Stimulated activated CD8-positive, alpha-beta memory T cell treated with anti-CD3 and anti-CD28 coated beads, Interleukin-15, amount 100 ng/mL, for 1 hour (primary cell): Measurements from ENCODE around the gene HMGN3.
"Not testable (repeated sequence)": the region's sequence is repeated elsewhere in the genome, so short reads cannot be mapped to it uniquely, and the experiment has no call there.

ENCODE experiments used
- DNase-seq: peaks from one replicate; pipeline ENCODE4 v3.0.0-alpha.2; 2020; ENCODE audit warnings: low read depth

Gene HMGN3

DNA sequence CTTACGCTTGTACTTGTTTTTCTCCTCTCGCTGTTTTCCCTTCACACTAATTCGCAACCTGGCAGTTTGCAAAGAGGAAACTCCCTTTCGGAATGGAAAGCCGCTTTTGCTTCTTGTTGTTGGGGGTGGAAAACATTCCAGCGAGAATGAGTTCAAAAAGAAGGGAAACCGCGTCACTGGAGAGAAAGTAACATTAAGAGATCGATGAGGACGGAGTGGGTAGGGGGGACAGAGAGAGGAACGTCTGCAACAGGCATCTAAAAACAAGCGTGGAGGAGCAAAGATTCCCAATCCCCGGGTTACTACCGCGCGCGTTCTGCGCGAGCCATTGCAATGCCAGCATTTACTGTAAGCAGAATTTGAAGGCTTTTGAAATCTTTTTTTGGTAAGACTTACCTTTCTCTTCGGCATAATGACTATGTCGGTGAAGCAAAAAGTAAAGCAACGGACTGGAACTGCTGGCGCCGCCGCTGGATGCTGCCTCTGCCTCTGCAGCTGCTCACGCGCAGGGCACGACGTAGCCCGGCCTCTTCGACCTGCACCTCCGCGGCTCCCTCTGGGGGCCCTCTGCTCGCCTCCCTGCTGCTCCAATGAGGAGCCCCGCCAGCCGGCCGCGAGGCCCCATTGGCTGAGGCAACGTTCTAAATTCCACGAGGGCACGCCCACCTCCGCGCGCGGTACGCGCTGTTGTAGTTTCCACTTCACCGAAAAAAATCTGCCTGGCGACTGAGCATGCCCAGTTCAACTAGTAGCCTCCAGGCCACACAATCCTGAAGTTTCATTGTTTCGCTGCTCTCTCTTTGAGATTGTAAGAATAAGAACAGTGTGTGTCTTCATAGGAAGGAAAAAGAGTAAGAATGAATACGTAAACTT, at the start of gene HMGN3:
HMGN3 (minus strand) TSS at position 533 of the 873 bp plus-strand sequence.
- peak; percentile 84 for DNase-seq

DNA sequence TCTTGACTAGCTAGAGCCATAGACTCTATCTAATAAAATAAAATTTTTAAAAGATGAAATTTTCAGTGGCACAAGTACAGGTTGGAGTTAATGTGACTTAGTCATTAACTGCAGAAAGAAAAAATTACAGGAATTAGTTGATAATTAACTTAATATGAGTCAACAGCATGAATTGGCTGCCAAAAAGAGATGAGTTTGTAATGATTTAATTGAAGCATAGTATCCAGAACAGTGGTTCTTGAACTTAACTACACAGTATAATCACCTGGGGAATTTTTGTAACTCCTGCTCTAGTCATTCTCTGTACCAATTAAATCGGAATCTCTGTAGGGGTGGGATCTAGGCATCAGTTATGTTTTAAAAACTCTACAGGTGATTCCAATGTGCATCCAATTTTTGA, 46.3 kb upstream of the HMGN3 start:
- DNase-seq, result no peak

DNA sequence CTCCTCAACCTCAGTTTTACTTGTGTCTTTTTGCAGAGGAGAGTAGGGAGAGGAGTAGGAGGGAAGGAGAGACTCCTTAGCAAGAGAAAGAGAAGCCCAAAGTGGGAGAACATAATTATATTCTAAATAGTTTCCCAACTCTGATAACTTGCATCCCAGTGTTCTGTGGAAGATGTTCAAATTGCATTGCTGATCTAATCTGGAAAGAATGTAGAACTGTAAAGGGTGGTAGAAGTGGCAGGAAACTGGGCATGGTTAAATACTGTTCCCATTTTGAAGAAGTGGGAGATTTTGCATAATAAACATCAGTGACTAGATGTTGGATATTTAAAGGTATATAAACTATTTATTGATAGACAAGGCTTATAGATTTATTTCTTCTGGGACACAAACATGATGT, 42.6 kb upstream of the HMGN3 start:
- no peak for DNase-seq

DNA sequence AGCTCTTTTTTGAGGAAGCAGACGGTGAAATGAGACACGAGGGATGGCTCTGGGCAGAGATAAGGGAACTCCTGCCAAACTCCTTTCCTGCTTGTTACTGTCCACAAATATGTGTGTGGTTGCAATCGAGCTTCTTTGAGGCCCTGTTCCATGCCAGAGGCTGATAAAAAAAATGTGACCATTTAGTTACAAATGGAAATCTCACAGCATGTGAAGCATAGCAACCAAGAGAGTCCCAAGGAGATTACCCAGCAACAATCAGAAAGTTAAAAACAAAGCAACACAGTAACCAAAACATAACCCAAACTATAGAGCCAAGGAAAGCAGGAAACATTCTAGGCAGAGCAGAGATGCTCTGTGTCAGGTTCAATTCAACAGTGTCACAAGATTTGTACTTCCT, 35.4 kb upstream of the HMGN3 start:
- DNase-seq, result no peak

DNA sequence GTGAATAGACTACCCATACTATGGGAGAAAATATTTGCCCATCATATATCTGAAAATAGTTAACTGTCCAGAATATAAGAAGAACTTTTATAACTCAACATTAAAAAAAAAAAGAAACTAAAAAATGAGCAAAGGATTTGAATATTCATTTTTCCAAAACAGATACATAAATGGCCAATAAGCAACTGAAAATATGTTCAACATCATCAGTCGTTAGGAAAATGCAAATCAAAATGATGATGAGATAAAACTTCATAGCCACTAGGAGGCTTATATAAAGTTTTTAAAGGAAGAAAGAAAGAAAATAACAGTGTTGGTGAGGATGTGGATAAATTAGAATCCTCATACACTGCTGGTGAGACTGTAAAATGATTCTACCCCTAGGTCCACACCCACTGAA, 32.6 kb upstream of the HMGN3 start:
- no peak for DNase-seq

DNA sequence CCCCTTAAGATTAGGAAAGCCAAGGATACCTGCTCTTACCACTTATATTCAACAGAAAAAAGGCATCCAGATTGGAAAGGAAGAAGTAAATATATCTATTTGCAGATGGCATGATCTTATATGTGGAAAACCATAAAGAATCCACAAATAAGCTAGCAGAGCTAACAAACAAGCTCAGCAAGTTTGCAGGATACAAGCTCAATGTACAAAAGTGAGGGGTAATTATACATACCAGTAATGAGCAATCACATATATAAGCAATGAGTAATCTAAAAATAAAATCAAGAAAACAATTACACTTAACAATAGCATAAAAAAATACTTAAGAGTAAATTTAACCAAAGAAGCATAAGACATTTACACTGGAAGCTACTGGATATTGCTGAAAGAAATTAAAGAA, 31.6 kb upstream of the HMGN3 start:
- no peak for DNase-seq

DNA sequence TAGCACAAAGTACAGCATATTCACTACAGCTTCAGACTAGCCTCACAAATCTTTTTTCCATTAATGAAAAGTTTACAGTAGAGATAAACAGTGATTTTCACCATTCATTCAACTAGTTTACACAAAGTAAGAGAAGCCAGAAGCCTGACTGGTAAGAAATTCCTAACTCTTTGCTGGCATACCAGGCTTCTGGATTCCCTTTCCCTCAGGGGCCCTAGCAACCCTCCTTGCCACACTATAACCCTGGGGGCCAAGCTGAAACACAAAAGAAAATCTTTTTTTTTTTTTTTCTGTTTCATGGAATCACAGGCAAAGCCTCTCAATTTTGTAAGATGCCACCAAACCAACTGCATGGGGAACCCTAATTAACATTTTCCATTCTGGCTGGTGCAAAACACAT, 28.9 kb upstream of the HMGN3 start:
- no peak for DNase-seq

DNA sequence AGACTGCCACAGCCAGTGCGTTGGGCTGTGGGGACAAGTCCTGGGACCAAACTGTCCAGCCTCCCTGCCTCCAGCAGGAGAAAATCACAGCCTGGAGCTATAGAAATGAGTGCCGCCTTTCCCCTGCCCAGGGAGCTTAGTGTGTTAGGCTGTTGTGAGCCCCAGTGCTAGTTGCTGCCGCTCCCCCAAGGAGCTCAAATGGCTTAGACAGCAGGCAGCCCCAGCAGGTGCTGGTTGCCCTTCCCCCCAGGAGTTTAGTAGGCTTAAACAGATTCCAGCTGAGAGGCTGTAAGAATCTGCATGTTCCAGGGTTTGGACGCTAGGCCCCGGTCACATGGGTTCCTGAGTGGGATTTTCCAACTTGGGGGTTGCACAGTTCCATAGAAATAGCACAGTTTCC, 27.2 kb upstream of the HMGN3 start:
- DNase-seq, result no peak

DNA sequence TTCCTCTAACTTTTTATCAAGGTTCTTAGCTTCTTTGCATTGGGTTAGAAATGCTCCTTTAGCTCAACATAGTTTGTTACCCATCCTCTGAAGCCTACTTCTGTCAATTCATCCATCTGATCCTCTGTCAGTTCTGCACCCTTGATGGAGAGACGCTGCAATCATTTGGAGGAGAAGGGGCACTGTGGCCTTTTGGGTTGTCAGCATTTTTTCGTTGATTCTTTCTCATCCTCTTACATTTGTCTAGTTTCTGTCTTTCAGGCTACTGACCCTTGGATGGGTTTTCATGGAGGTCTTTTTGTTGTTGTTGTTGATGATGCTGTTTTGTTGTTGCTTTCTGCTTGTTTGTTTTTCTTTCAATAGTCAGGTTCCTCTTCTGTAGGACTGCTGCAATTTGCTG, 26.3 kb upstream of the HMGN3 start:
- no peak for DNase-seq

DNA sequence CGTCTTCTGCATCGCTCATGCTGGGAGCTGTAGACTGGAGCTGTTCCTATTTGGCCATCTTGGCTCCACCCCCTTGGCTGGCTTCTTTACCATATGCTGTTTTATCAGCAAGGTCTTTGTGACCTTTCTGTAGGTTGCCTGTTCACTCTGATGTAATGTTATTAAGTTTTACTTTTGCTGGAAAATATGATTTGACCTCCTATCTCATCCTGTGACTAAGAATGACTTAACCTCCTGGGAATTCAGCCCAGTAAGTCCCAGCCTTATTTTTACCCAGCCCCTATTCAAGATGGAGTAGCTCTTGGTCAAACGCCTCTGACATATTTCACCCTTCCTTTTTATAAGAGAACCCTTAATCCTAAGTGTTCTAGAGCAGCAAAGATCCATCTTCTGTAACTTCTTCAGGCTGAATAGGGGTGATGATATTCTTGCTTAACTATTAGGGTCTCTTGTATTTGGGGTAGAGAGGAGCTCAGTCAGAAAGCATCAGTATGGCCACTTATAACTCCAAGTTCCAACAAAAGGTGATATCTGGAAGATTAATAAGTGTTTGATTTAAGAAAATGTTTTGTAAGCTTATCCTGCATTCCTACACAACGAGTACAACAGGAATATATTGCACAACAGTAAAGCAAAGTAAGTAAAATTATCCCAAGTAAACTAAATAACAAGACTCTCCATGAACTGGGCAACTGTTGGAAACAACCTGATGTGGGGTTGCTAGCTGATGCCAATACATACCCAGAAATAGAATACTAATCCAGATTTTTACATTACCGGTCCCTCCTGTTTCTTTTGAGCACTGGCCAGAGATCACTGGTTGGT, 23.1 kb upstream of the HMGN3 start:
- DNase-seq, result no peak

DNA sequence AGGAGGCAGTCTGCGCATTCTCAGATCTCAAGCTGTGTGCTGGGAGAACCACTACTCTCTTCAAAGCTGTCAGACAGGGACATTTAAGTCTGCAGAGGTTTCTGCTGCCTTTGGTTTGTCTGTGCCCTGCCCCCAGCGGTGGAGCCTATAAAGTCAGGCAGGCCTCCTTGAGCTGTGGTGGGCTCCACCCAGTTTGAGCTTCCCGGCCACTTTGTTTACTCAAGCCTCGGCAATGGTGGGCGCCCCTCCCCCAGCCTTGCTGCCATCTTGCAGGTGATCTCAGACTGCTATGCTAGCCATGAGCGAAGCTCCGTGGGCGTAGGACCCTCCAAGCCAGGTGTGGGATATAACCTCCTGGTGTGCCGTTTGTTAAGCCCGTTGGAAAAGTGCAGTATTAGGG, 22.3 kb upstream of the HMGN3 start:
- DNase-seq, result not testable (repeated sequence)

DNA sequence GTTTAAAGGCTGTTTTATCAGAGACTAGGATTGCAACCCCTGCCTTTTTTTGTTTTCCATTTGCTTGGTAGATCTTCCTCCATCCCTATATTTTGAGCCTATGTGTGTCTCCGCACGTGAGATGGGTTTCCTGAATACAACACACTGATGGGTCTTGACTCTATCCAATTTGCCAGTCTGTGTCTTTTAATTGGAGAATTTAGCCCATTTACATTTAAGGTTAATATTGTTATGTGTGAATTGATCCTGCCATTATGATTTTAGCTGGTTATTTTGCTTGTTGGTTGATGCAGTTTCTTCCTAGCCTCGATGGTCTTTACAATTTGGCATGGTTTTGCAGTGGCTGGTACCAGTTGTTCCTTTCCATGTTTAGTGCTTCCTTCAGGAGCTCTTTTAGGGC, 20.6 kb upstream of the HMGN3 start:
- DNase-seq, result not testable (repeated sequence)

DNA sequence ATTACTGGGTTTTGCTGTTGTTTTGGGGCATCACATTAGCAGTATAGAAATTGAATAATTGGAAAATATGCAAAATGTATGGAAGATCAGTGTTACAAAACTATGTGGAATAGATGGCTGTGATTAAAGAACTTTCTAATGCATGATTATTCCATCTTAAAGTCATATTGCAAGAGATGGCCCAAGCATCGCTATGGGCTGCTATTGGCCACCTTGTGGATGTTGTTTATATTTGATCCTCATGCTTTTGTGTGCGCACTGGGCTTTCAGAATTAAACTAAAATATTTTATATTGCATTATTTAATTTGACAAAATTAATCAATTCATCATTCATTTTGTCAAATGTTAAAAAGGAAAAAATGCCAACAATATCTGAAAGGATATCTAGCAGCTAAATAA, 16.1 kb upstream of the HMGN3 start:
- no peak for DNase-seq

DNA sequence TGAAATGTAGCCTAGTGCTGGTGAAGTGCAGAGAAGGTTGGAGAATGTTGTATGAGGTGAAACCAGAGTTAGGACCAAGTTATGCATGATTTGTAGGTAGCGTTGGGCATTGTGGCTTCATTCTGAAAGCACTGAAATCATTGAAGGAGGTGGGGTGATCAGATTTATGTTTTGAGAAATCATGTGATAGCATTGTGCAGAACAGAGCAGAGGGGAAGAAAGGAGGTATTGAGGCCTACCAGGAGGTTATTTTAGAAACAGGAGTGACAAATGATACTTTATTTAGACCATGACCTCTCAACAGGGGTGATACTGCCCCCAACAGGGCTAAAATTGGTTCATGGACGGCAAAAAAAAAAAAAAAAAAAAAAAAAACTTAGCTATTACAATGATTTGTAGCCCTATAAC, 15.6 kb upstream of the HMGN3 start:
- no peak for DNase-seq

DNA sequence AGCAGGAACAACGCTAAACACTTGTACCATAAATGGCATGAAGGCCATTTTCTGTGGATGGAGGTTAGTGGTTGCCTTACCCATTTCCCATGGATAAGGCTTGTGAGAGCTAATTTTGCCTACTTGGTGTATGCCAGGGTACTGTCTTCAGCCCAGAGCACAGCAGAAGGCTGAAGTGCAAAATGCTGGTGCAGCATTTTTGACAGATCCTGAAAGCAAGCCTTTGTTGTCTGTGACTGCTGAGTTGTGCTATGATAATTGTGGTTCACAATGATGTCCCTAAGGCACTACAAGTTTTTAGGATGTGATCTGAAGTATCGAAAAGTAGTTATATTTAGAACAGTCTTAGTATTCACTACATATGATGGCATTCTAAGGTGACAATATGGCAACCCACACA, 14.7 kb upstream of the HMGN3 start:
- DNase-seq, result no peak

DNA sequence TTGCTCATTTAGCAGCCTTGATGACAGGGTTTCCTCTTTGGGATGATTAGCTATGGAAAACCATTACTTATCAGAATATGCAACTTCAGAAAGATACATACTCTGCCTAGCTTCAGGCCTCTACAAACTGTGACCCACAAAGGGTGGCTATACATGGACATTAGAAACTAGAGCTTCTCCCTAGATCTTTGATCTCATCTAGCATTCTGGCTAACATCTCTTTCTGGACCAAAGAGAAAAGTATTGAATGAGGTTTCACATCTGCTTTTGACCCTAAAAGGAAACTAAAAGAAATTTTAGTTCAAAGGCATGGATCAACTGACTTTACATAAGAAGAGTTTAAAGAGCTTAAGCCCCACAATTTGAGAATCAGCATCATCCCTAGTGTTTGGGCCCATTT, 12.4 kb upstream of the HMGN3 start:
- no peak for DNase-seq

DNA sequence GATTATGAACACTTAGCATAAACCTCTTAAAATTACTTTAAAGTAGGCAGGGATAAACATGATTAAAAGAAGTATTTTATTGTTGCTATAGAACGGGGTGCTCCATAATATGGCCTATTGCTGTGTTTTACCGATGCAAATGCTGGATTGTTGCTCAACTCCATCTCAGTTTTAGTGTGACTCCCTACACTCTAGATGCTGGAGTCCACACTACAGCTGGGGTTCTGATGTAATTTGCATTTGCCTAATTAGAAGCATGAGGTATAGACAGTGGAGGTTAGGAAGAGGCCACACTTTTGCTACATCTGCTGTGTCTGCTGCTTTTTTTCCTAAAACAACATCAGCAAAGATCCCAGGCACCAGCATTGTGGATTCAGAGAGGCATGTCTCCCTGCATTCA, 6.7 kb upstream of the HMGN3 start:
- no peak for DNase-seq

DNA sequence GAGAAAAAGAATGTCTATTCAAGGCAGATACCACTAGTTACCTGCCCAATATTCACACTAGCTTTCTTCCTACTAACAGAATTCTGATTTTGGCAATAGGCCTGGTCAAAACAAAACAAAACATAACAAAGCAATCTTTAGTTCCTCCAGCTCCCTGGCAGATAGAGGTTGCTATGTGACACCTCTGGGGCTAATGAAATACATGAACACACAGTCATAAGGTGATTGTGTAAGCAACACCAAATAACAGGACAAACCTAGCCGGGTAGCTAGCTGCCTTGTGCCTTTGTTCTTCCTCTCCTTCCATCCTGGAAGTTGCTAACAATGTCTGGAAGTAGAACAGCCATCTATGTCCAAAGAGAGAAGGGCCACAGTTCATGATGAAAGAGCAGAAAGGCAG, 6.0 kb upstream of the HMGN3 start:
- no peak for DNase-seq

DNA sequence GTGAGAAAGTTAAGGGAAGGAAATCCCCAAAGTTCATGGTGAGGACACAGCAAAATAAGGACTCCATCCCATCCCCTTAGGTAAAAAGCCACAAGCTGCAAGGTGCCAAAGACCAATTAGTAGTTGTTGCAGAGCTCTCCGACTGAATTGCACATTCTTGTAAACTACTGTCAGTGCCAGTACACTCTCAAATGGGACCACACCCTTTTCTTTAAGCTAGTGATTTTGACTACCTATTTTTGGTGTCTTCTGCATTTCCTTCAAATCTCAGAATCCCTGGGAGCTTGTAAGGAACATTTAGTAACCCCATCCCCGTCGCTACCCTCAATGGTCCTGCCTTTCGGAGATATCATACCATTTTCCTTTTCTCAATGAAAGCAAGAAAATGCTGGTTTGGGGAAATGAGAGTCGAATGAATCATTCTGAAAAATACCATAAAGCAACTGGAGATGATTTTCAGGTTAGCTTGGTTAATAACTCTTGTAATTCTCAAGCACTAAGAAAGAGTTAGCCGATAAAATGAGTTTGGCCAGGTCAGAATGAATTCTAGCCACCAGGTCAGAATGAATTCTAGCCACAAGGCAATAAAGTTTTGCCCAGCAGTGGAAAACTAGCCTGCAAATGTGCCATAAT, 5.2 kb upstream of the HMGN3 start:
- DNase-seq, result no peak

DNA sequence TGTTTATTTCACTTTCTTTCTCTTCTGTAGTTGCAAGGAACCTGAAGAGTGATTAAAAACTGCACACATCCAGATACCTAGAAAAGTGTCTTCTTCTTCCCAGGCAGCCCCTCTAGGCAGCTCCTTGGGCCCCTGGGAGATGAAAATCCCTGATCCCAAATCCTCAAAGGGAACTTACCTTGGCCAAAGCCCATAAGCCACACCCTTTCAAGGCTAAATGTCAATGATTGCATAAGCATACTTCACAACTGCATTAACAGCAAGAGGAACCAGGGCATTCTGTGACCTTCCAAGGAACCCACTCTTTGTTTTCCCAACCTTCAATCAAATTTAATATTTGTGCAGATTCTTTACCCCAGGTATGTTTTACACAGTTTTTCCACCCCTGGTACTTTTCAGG, 4.4 kb upstream of the HMGN3 start:
- DNase-seq, result no peak

DNA sequence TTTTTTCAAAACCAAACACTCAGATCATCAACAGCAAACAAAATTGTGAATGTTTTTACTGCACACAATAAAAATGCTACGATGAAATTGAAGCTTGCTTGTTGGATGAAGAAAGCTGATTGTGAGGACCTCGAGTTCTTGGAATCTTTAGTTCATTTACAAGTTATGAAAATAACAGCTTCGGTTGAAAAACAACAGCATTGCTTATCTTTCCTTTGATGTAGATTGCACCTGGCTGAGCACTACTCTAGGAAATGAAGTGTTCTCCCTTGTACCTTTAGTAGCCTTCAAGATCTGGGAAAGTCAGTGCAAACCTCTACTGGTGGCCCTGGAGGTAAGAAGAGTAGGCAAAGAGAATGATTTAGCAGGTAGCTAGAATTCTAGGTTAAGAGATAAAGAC, 2.2 kb upstream of the HMGN3 start:
- no peak for DNase-seq

DNA sequence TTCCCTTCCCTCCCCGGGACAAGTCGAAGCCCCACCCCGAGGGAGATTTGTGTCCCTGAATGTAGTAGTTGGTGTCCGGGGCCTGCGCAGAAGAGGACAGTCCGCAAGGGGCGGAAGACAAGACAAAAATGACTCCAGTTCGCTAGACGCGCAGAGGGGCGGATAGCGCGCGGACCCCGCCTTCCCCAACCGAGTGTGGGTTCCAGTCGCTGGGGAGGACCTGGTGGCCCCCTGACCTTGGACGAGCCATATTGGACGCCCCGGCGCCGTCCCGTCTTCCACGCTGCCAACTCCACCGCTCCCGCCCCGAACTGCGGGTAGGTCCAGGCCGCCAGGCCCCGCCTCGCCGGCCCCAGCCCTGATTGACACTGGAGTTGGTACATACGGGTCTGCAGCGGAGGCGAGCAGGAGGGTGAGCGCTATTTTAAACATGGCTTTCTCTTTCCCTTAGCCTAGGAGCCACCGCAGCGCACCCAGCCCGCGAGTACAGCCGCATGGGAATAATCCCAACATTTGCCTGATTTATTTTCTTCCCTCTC, 802 bp downstream of the HMGN3 start:
- DNase-seq, result peak; percentile 32
